ENCODE data around the gene FSIP2.

FSIP2 gene

DNA sequence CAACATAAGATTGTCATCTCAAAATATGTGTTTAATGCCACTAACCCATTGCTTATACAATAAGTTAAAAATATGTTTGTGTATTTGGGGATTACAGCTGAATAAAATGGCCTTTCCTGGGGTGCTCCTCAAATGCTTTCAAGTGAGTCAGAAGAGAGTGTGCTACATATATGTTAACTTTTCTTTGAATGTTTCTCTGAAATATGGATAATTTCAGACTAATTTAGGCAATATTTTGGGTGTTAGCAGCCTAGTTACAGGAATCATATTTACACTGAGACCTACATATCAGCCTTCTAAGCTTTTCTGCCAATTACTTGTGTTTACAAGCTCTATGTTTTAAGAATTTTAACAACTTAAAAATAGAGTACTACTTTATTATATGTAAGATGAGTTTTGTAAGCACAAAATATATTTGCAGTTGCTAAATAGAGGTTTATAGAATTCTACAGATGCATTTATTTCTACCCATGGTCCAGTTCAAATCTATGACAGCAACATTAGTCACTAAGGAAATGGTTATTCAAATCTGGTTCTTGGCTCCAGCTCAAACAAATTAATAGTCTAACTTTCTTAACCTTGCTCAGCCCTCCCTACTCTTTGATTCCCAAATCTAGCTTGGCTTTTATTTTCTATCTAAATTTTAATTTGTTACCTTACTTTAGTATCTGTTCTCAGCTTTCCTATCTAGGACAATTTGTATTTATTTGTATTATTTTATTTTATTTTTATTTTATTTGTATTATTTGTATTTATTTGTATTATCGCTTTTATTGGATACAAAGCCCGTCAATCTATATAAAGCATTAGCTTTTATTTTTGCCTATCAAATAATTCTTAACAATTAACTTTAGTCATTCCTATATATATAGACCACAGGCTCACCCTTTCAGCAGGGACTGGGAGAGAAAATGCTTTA is 48.9 kb downstream of the FSIP2 start:
- Histone ChIP-seq H3K4me3 (ENCODE audit: low read depth, low read length) (no peak overlapping the region), H3K4me1 (ENCODE audit: control insufficient read depth, insufficient read depth, low read length) (no peaks in the 10 kb centered on the region), H3K36me3 (ENCODE audit: control insufficient read depth in 2 of 2, insufficient read depth in 1 of 2, low read length in 2 of 2) (peaks cover 0 to 4% of the 10 kb centered on the region in 2 experiments; a peak in 1 of 3 replicates), H3K9me3 (ENCODE audit: control insufficient read depth, insufficient read depth, low read depth, low read length) (no peaks in the 10 kb centered on the region), H3K27ac (ENCODE audit: extremely low read depth, low read depth, low read length) (no peak overlapping the region)
- POLR2A ChIA-PET: no interaction called here
- no peak for TF ChIP-seq HOXC10 (CRISPR knock-in tag; IDR thresholded peaks at IDR 0.05)
- TF ChIP-seq ZNF571 (tag by site-specific recombination; IDR thresholded peaks at IDR 0.05): no peak
- no peak for TF ChIP-seq ZNF830 (tag by site-specific recombination; IDR thresholded peaks at IDR 0.05; ENCODE audit: low read depth)
- TF ChIP-seq, protein P1, sequence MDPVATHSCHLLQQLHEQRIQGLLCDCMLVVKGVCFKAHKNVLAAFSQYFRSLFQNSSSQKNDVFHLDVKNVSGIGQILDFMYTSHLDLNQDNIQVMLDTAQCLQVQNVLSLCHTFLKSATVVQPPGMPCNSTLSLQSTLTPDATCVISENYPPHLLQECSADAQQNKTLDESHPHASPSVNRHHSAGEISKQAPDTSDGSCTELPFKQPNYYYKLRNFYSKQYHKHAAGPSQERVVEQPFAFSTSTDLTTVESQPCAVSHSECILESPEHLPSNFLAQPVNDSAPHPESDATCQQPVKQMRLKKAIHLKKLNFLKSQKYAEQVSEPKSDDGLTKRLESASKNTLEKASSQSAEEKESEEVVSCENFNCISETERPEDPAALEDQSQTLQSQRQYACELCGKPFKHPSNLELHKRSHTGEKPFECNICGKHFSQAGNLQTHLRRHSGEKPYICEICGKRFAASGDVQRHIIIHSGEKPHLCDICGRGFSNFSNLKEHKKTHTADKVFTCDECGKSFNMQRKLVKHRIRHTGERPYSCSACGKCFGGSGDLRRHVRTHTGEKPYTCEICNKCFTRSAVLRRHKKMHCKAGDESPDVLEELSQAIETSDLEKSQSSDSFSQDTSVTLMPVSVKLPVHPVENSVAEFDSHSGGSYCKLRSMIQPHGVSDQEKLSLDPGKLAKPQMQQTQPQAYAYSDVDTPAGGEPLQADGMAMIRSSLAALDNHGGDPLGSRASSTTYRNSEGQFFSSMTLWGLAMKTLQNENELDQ (tag by site-specific recombination; IDR thresholded peaks at IDR 0.05; ENCODE audit: low read depth): no peak
- TF ChIP-seq ZNF37A (tag by site-specific recombination; IDR thresholded peaks at IDR 0.05): no peak
- TF ChIP-seq, protein P2, sequence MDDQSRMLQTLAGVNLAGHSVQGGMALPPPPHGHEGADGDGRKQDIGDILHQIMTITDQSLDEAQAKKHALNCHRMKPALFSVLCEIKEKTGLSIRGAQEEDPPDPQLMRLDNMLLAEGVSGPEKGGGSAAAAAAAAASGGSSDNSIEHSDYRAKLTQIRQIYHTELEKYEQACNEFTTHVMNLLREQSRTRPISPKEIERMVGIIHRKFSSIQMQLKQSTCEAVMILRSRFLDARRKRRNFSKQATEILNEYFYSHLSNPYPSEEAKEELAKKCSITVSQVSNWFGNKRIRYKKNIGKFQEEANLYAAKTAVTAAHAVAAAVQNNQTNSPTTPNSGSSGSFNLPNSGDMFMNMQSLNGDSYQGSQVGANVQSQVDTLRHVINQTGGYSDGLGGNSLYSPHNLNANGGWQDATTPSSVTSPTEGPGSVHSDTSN (CRISPR knock-in tag; IDR thresholded peaks at IDR 0.05): no peak
- no peak for TF ChIP-seq KLF9 (tag by site-specific recombination; IDR thresholded peaks at IDR 0.05; ENCODE audit: low read depth)
- TF ChIP-seq ZNF19 (tag by site-specific recombination; IDR thresholded peaks at IDR 0.05; ENCODE audit: low read depth): no peak
- TF ChIP-seq ZNF211 (tag by site-specific recombination; IDR thresholded peaks at IDR 0.05; ENCODE audit: low read depth): no peak
- no peak for TF ChIP-seq ZBTB17 (tag by site-specific recombination; IDR thresholded peaks at IDR 0.05)
- TF ChIP-seq ZNF416 (tag by site-specific recombination; IDR thresholded peaks at IDR 0.05): no peak
- no peak for TF ChIP-seq KLF1 (tag by site-specific recombination; IDR thresholded peaks at IDR 0.05)
- no peak for TF ChIP-seq GLI2 (tag by site-specific recombination; IDR thresholded peaks at IDR 0.05; ENCODE audit: borderline replicate concordance, low read depth)
- TF ChIP-seq EGR2 (tag by site-specific recombination; IDR thresholded peaks at IDR 0.05; ENCODE audit: low read depth): no peak
- no peak for TF ChIP-seq KLF7 (tag by site-specific recombination; IDR thresholded peaks at IDR 0.05; ENCODE audit: borderline replicate concordance)
- no peak for TF ChIP-seq ZNF610 (tag by site-specific recombination; IDR thresholded peaks at IDR 0.05; ENCODE audit: borderline replicate concordance)
- CTCF ChIA-PET: interaction anchor here (0.5 kb wide), 1 partner anchor 48 kb away, joined by 4 read pairs; no protein-coding TSS in a partner anchor

DNA sequence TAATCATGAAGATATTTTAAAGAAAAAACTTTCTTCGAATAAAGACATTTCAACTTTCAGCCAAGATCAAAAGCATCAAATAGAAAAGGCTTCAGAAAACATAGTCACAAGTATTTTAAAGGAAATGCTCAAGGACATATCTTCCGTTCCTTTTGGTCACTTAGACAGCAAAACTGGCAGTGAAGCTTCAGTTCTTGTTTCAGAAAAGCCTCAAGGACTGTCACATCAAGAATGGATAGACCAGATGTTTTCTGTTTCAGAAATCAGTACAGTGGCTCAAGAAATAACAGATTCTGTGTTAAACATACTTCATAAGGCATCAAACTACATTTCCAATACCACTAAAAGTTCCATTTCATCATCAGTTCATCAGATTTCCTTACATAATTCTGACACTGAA is 51.8 kb downstream of the FSIP2 start:
- Histone ChIP-seq H3K9me3 (ENCODE audit: control insufficient read depth, insufficient read depth, low read depth, low read length) (no peaks in the 10 kb centered on the region), H3K4me3 (ENCODE audit: low read depth, low read length) (no peak overlapping the region), H3K4me1 (ENCODE audit: control insufficient read depth, insufficient read depth, low read length) (no peaks in the 10 kb centered on the region), H3K27ac (ENCODE audit: extremely low read depth, low read depth, low read length) (no peak overlapping the region), H3K36me3 (ENCODE audit: control insufficient read depth in 2 of 2, insufficient read depth in 1 of 2, low read length in 2 of 2) (peaks cover 0 to 4% of the 10 kb centered on the region in 2 experiments; a peak in 1 of 3 replicates)
- POLR2A ChIA-PET: no interaction called here
- CTCF ChIA-PET: interaction anchor here (0.7 kb wide), 1 partner anchor 688 kb away, joined by 3 read pairs; no protein-coding TSS in a partner anchor
- TF ChIP-seq, protein P3, sequence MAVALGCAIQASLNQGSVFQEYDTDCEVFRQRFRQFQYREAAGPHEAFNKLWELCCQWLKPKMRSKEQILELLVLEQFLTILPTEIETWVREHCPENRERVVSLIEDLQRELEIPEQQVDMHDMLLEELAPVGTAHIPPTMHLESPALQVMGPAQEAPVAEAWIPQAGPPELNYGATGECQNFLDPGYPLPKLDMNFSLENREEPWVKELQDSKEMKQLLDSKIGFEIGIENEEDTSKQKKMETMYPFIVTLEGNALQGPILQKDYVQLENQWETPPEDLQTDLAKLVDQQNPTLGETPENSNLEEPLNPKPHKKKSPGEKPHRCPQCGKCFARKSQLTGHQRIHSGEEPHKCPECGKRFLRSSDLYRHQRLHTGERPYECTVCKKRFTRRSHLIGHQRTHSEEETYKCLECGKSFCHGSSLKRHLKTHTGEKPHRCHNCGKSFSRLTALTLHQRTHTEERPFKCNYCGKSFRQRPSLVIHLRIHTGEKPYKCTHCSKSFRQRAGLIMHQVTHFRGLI (tag by site-specific recombination; IDR thresholded peaks at IDR 0.05): no peak
- TF ChIP-seq ZNF132 (tag by site-specific recombination; IDR thresholded peaks at IDR 0.05; ENCODE audit: borderline replicate concordance): no peak
- TF ChIP-seq ZNF664 (tag by site-specific recombination; IDR thresholded peaks at IDR 0.05): no peak
- no peak for TF ChIP-seq GFI1B (tag by site-specific recombination; IDR thresholded peaks at IDR 0.05)

Data from HEK293 (cell line).